ENCODE results near the gene FOXN1. TPM values are rescaled to one million over a fixed set of nuclear protein-coding genes. Genes with fewer than 3 reads are reported as not detected.
A peak's percentile ranks its signal among the peaks of the same experiment; 100 is the strongest.

Gene FOXN1
- total and polyA plus RNA-seq, 2 experiments from 2014 or later: 0.87 TPM; not detected in 1

GRCh38 chr17:28492352-28493310 lies 13.5 kb upstream of the FOXN1 start:
- 69% methylated on average over 4 of the region's 4 CpGs for WGBS (ENCODE audit: low lambda C conversion rate, missing lambda C conversion rate)
- no peak overlapping the region for H3K27ac ChIP-seq
- no peak overlapping the region for H3K4me3 ChIP-seq
- no peaks in the 10 kb centered on the region for H3K9me2 ChIP-seq (replicated peaks; ENCODE audit: insufficient read depth)
- peaks cover 12% of the 10 kb centered on the region for H3K4me1 ChIP-seq (ENCODE audit: insufficient read depth)
- no peaks in the 10 kb centered on the region for H4K20me1 ChIP-seq (ENCODE audit: insufficient read depth, poor library complexity, severe bottlenecking)
- no peak overlapping the region for H2AFZ ChIP-seq
- H3K27me3 ChIP-seq: no peaks in the 10 kb centered on the region
- TF ChIP-seq EZH2 (IDR thresholded peaks at IDR 0.05; ENCODE audit: borderline replicate concordance) (no peak), CTCF (IDR thresholded peaks at IDR 0.05; ENCODE audit: poor library complexity) (no peak), EZH2phosphoT487 (IDR thresholded peaks at IDR 0.05; ENCODE audit: low read depth, severe bottlenecking, unreplicated experiment) (no peak)
- H3K9me3 ChIP-seq (ENCODE audit: low read depth): no peaks in the 10 kb centered on the region
- no peaks in the 10 kb centered on the region for H3K36me3 ChIP-seq (replicated peaks; ENCODE audit: insufficient read depth, low read depth)
- no peak overlapping the region for H3K4me2 ChIP-seq
- no peak for DNase-seq (ENCODE audit: low spot score)
- H3K79me2 ChIP-seq: no peaks in the 10 kb centered on the region

GRCh38 chr17:28493460-28493859 lies 12.7 kb upstream of the FOXN1 start:
- H3K9me2 ChIP-seq (replicated peaks; ENCODE audit: insufficient read depth): no peaks in the 10 kb centered on the region
- H3K9me3 ChIP-seq (ENCODE audit: low read depth): no peaks in the 10 kb centered on the region
- H3K27ac ChIP-seq: no peak overlapping the region
- H4K20me1 ChIP-seq (ENCODE audit: insufficient read depth, poor library complexity, severe bottlenecking): no peaks in the 10 kb centered on the region
- no peak for DNase-seq (ENCODE audit: low spot score)
- no peak overlapping the region for H3K4me2 ChIP-seq
- no peaks in the 10 kb centered on the region for H3K36me3 ChIP-seq (replicated peaks; ENCODE audit: insufficient read depth, low read depth)
- H3K79me2 ChIP-seq: no peaks in the 10 kb centered on the region
- no peak overlapping the region for H3K4me3 ChIP-seq
- TF ChIP-seq EZH2 (IDR thresholded peaks at IDR 0.05; ENCODE audit: borderline replicate concordance): no peak
- no peak for TF ChIP-seq CTCF (IDR thresholded peaks at IDR 0.05; ENCODE audit: poor library complexity)
- no peak for TF ChIP-seq EZH2phosphoT487 (IDR thresholded peaks at IDR 0.05; ENCODE audit: low read depth, severe bottlenecking, unreplicated experiment)
- no peak overlapping the region for H2AFZ ChIP-seq
- 70% methylated on average over 9 of the region's 9 CpGs for WGBS (ENCODE audit: low lambda C conversion rate, missing lambda C conversion rate)
- peaks cover 9% of the 10 kb centered on the region for H3K4me1 ChIP-seq (ENCODE audit: insufficient read depth)
- H3K27me3 ChIP-seq: no peaks in the 10 kb centered on the region

GRCh38 chr17:28494445-28495188 lies 11.5 kb upstream of the FOXN1 start:
- Histone ChIP-seq H3K9me3 (ENCODE audit: low read depth) (no peaks in the 10 kb centered on the region), H3K4me3 (no peak overlapping the region), H3K4me2 (no peak overlapping the region), H3K27ac (no peak overlapping the region), H3K79me2 (no peaks in the 10 kb centered on the region), H3K27me3 (no peaks in the 10 kb centered on the region), H3K36me3 (replicated peaks; ENCODE audit: insufficient read depth, low read depth) (no peaks in the 10 kb centered on the region), H2AFZ (no peak overlapping the region), H4K20me1 (ENCODE audit: insufficient read depth, poor library complexity, severe bottlenecking) (no peaks in the 10 kb centered on the region), H3K4me1 (ENCODE audit: insufficient read depth) (no peaks in the 10 kb centered on the region), H3K9me2 (replicated peaks; ENCODE audit: insufficient read depth) (no peaks in the 10 kb centered on the region)
- TF ChIP-seq EZH2phosphoT487 (IDR thresholded peaks at IDR 0.05; ENCODE audit: low read depth, severe bottlenecking, unreplicated experiment) (no peak), CTCF (IDR thresholded peaks at IDR 0.05; ENCODE audit: poor library complexity) (peak; percentile 83), EZH2 (IDR thresholded peaks at IDR 0.05; ENCODE audit: borderline replicate concordance) (no peak)
- WGBS (ENCODE audit: low lambda C conversion rate, missing lambda C conversion rate): 51% methylated on average over 15 of the region's 15 CpGs
- DNase-seq (ENCODE audit: low spot score): peak; percentile 83
